ENCODE data around the gene MPV17L2.
"Not testable (repeated sequence)": the region's sequence is repeated elsewhere in the genome, so short reads cannot be mapped to it uniquely, and the experiment has no call there.

The MPV17L2 gene

GRCh38 chr19:18192673-18193387 is at the start of gene MPV17L2:
TSS of gene MPV17L2 (plus strand) at chr19:18193218. CDS start at chr19:18193282, 64 bp downstream.
- peak; percentile 100 for DNase-seq

DNA sequence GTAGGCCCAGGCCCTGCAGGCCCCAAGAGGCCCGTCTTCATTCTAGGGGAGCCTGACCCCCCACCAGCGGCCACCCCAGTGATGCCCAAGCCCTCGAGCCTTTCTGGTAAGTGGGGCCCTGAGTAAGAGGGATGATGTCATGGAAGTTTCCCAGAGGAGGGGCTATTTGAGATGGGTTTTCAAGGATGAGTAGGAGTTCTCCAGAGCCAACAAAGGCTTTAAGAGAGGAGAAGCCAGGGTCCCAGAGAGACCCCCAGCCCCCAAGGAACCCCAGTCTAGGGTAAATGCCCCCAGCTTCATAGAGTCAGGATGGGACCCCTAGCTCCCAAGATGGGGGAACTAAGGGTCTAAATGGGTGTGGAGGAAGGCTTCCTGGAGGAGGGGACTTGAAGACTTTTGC is 49.1 kb upstream of the MPV17L2 start:
- DNase-seq: no peak

GRCh38 chr19:18144361-18144760 is 48.7 kb upstream of the MPV17L2 start:
- DNase-seq: no peak

GRCh38 chr19:18144906-18145305 is 48.1 kb upstream of the MPV17L2 start:
- DNase-seq: no peak

GRCh38 chr19:18145391-18145999 is 47.5 kb upstream of the MPV17L2 start:
- no peak for DNase-seq

GRCh38 chr19:18147396-18147795 is 45.6 kb upstream of the MPV17L2 start:
- DNase-seq: no peak

DNA sequence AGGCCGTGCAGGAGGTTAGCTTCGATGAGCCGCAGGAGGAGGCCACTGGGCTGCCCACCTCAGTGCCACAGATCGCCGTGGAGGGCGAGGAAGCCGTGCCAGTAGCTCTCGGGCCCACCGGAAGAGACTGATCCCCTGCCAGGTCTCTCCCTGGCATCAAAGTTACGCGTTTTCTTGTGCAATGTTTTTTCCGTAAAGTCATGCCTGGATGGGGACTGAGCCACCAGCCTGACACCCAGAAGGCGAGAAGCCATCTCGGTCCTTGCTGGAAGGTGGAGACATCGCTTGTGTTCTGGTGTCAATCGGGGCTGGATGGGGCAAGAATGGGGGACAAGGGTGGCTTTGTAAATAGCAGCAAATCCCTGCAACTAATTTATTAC is 43.4 kb upstream of the MPV17L2 start:
- no peak for DNase-seq

DNA sequence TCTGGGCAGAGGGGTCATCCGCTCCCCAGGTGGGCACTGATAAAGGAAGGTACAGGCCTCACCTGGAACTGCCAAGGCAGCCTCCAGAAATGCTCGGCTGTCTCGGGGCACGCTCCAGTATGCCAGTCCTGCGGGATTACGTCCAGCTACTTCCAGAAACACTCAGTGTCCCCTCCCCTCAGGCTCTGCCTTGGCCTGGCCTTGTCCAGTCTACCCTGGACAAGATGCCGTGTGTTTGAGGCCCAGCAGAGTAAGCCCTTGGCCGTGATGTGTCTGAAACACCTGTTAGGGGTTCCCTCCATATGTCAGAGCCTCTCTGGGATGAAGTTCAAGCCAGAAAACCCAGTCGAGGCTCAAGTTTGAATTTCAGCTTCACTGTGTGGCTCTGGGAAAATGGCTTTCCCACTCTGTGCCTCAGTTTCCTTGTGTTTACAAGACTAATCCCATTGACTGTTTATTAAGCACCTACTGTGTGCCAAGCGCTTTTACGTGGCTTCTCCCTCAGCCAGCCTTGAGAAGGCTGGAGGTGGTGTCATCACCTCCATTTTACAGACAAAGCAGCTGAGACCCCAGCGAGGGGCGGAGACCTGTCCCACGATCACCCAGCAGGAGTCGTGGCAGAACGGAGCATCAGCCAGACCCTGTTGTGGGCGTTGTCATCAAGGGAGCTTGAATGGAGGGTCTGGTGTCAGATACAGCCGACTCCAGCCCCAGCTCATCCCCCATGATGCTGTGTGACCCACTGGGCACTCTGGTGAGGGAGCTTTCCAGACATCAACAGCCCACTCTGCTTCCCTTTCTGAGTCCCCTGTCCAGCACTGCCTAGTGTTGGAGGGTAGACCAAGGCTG is 42.0 kb upstream of the MPV17L2 start:
- DNase-seq: no peak

- DNase-seq: peak; percentile 98
These were observed 40.6 kb upstream of the MPV17L2 start for GRCh38 chr19:18152442-18152816.

DNA sequence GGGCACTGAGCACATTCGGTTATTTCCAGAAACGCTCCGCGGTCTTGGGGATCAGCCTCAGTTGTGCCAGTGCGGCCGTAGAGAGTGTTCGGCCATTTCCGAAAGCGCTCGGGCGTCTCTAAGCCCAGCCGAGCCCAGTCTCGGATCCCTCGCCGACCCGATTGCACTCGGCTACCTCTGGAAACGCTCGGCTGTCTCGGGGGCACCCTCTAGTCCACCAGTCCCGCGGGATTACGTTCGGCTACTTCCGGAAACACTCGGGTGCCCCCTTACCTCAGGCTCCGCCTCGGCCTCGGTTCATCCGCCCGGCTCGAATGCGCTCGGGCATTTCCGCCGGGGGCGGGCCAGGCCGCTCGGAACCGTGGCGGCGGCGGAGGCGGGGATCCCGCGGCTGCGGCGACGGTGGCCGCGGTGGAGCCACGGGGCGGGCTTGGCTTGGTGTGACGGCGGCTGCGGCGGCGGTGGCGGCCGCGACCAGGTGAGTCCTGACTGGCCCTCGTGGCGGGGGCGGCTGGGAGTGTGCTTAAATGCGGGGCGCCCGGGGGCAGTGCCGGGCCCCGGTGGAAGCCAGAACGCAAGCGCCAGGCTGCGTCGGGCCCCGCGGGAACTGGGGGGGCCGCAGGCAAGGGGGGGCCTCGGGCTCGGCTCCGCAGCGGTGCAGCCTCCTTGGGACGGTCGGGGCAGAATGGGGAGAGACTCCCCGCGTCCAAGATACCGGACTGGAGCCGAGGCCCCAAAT is 40.0 kb upstream of the MPV17L2 start, which contains the start of gene PIK3R2:
Gene PIK3R2 (plus strand): TSS at position 347 of the 739 bp plus-strand sequence. CDS start 2,717 bp downstream, outside the sequence.
- peak; percentile 99 for DNase-seq

DNA sequence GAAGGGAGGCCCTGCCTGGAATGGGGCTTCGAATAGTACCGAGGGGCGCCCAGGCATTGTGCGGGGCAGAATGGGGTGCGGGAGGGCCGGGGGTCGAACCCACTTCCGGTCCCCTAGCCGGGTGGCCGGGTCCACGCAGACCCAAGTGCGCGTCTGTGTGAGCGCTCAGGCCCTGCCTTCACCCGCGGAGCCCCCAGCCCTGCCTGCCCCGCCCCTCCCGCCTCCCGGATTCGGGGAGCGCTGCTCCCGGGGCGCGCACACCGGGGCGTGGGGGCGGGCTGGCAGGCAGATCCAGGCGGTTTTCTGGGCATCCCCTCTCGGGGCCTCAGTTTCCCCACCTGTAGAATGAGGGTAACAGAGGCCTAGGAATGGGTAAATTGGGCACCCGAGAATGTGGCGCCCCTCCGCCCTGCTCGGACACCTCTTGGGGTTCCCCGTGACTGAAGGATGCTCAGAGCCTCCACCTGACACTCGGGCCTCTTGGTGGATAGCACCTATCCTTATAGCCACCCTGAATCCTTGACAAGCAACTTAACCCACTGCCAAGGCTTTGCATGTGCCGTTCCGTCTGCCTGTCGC is 39.4 kb upstream of the MPV17L2 start:
- peak; percentile 13 for DNase-seq

GRCh38 chr19:18155095-18156087 is 37.6 kb upstream of the MPV17L2 start:
- no peak for DNase-seq

DNA sequence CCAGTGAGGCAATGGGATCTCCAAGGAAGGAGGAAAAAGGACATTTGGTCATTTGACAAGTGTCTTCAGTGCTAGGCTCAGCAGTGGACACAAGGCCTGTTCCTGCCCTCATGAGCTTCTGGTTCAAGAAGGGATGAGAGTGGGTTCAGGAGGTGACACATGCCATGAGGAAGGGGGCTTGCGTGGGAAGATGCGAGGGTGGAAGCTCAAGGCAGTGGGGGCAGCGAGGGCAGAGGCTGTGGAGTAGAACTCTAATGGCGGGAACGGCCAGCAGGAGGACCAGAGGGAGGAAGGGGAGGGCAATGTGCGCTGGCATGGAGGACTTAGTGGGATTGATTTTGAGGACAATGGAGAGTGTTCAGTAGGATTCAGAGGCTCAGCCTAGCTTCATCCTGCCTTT is 36.8 kb upstream of the MPV17L2 start:
- no peak for DNase-seq

GRCh38 chr19:18156841-18157464 is 36.1 kb upstream of the MPV17L2 start:
- no peak for DNase-seq

- no peak for DNase-seq
These were observed 35.5 kb upstream of the MPV17L2 start for GRCh38 chr19:18157465-18158063.

- DNase-seq: no peak
These were observed 34.6 kb upstream of the MPV17L2 start for GRCh38 chr19:18158467-18158866.

DNA sequence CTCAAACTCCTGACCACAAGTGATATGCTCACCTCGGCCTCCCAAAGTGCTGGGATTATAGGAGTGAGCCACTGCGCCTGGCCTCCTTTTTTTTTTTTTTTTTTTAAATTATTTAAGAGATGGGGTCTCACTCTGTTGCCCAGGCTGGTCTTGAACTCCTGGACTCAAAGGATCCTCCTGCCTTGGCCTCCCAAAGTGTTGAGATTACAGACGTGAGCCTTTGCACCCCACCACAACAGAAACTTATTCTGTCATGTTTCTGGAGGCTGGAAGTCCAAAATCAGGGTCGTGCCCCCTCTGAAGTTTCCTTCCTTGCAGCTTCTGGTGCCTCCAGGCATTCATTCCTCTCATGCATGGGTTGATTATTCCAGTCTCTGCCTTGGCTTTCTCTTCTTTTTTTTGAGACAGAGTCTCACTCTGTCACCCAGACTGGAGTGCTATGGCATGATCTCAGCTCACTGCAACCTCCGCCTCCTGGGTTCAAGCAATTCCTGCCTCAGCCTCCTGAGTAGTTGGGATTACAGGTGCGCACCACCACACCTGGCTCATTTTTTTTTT is 33.9 kb upstream of the MPV17L2 start:
- not testable (repeated sequence) for DNase-seq

GRCh38 chr19:18159810-18160209 is 33.2 kb upstream of the MPV17L2 start:
- no peak for DNase-seq

DNA sequence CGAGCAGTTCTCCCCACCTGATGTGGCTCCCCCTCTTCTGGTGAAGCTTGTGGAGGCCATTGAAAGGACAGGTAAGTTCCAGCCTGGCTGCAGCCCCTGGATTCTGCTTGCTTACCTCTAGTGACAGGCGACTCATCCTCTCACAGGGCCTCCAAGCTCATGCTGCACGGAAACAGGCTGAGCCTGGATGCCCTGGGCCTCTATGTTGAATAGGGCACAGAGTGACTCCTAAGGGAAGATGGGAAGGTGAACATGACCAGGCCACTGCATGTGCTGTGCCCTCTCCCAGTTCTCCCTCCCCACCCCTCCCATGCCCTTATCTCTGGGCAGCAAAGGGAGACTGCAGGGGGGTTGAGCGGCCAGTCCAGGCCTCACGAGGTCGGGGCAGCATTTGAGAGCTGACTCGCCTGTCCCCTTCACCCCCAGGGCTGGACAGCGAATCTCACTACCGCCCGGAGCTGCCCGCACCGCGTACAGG is 32.5 kb upstream of the MPV17L2 start:
- DNase-seq: no peak
